Superior temporal gyrus (tissue), 1 donor: ENCODE data around the gene MRPL43.

Experiments used
- DNase-seq: peaks from one replicate; pipeline ENCODE4 v3.0.0-alpha.2; 2016; ENCODE audit errors: extremely low spot score

The MRPL43 gene

GRCh38 chr10:101005361-101005760, 18.1 kb upstream of the MRPL43 start:
- no peak for DNase-seq

DNA sequence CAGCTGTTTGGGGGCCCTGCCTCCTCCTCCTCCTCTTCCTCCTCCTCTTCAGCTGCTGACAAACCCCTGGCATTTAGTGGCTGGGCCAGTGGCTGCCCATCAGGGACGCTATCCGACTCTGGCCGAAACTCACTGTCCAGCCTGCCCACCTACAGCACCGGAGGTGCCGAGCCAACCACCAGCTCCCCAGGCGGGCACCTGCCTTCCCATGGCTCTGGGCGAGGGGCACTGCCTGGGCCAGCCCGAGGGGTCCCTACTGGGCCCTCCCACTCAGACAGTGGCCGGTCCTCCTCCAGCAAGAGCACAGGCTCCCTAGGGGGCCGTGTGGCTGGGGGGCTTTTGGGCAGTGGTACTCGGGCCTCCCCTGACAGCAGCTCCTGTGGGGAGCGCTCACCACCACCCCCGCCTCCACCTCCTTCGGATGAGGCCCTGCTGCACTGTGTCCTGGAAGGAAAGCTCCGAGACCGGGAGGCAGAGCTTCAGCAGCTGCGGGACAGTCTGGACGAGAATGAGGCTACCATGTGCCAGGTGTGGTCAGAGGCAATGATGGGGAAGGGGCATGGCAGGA, 16.4 kb upstream of the MRPL43 start:
- DNase-seq = no peak

DNA sequence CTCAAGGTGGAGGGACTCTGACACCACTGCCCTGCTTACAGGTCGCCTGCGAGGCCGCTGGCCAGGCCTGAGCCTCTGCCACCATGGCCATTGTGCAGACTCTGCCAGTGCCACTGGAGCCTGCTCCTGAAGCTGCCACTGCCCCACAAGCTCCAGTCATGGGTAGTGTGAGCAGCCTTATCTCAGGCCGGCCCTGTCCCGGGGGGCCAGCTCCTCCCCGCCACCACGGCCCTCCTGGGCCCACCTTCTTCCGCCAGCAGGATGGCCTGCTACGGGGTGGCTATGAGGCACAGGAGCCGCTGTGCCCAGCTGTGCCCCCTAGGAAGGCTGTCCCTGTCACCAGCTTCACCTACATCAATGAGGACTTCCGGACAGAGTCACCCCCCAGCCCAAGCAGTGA, 15.2 kb upstream of the MRPL43 start:
- DNase-seq = no peak

DNA sequence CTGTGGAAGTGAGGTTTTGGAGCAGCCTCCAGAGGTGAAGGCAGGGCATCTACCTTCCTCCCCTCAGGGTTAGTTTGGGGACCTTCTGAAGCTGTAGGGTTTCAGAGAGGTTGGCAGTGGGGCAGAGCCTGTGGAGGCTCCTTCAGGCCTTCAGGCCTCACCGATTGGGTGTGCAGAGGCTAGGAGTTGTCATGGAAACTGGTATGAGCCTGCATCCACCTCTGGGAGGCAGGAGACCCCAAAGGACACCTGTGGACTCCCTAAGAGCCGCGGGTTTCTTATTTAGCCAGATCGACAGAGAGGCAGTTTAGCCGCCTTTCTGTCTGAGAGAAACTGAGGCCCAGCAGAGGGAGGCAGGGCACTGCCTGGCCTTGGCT, 14.3 kb upstream of the MRPL43 start:
- DNase-seq = no peak

DNA sequence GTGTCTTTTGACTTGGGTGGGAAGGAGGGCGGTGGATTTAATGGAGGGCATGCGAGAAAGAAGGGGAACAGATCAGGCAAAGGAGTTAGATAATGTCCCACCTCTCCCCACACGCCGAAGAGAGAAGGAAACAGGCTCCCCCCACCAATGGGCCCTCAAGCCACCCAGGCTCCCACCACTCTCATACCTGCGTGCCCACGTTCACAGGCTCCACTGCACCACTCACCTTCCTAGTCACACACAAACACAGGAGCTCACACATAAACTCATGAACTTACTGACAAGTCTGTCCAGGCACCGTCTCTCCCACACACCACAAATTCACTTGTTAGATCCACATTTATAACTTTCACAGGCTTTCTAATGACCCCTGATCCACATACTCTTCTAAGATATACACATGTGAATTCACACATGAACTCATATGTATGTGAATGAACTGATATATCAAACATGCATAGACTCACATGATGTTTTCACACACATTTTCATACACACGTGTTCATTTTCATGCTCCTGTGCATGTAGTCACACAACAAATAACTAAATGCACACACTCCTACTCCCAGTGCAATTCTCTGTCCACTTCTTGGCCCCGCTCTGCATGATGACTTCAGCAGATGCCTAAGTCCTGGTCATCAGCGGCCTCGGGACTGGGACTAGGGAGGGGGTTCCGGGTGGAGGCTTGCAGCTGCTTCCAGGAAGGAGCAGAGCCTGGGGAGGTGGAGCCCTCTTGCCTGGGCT, 13.8 kb upstream of the MRPL43 start:
- peak; percentile 85 for DNase-seq

GRCh38 chr10:101000127-101000914, 13.0 kb upstream of the MRPL43 start:
- peak; percentile 45 for DNase-seq

DNA sequence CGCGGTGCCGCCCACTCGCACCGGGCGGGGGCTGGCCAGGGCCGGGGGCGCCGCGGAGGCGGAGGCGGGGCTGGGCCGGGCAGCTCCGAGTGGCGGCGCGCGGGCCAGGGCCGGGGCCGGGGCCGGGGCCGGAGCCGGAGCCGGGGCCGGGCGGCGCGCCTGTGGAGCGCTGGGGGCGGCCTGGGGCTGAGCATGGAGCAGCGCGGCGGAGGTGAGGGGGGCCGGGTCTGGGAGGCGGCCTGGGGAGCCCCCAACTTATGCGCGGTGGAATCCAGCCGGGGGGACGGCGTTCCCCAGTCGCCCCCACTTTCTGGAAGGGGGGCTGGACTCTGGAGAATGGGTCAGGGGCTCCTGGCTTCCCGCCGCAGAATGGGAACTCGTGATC, 12.4 kb upstream of the MRPL43 start, which contains the start of gene LZTS2:
Gene LZTS2, plus strand, starts transcription at position 67 of the 385 bp plus-strand sequence. CDS start 2,731 bp downstream, outside the sequence.
- DNase-seq = no peak

GRCh38 chr10:100998991-100999741, 11.9 kb upstream of the MRPL43 start:
- peak; percentile 83 for DNase-seq

- DNase-seq = peak; percentile 90
Measured at GRCh38 chr10:100998183-100998990, 11.1 kb upstream of the MRPL43 start.

GRCh38 chr10:100997360-100998182, 10.3 kb upstream of the MRPL43 start:
- peak; percentile 72 for DNase-seq

- DNase-seq = no peak
Measured at GRCh38 chr10:100996678-100997359, 9.5 kb upstream of the MRPL43 start.

- no peak for DNase-seq
Measured at GRCh38 chr10:100995181-100995580, 7.9 kb upstream of the MRPL43 start.

GRCh38 chr10:100993986-100994708, 6.8 kb upstream of the MRPL43 start:
- DNase-seq = peak; percentile 90

GRCh38 chr10:100989088-100989487, 1.8 kb upstream of the MRPL43 start:
- DNase-seq = no peak

GRCh38 chr10:100988166-100988565, 869 bp upstream of the MRPL43 start:
- no peak for DNase-seq

DNA sequence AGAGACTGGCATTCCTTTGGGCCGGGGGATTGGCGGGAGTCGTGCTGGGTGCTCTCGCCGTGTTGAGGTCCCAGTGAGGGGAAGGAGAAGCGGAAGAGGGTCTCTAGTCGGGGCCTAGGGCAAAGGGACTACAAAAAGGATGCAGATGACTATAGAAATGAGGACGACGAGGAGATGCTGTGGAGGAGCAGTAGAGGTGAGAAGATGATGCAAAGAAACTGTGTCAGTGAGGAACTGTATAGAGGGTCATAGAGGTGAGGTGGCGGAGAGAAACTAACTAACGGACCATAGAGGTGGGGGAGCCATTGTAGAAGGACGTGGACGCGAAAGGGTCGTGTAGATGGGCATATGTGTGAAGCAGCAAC, 370 bp upstream of the MRPL43 start:
- DNase-seq = no peak

- no peak for DNase-seq
Measured at GRCh38 chr10:100986623-100986951, 710 bp downstream of the MRPL43 start.

DNA sequence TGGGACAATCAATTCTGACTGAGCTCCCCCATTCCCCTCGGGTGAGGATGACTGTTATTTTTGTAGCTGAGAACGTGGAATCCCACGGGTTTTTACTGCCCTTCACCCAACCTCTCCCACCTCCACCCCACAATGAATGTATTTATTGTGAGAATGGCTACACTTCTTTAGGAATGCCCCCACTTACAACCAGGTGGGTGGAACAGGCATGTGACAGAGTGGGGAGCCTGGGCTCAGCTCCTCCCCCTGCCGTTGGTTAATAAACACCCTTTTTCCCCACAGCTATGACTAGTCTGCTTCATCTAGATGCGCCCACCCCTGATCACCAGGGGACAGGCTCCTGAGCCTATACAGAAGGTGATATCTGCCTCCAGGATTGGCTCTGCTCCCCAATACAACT, 2.0 kb downstream of the MRPL43 start:
- DNase-seq = no peak

- DNase-seq = no peak
Measured at GRCh38 chr10:100984672-100985177, 2.6 kb downstream of the MRPL43 start.
